ENCODE results near the gene ATOSA.

Gene ATOSA

GRCh38 chr15:52679232-52680040 lies at the start of gene ATOSA:
ATOSA (minus strand) TSS chr15:52679388; CDS start chr15:52678021, 1,367 bp downstream.
- peak; percentile 86 for DNase-seq (ENCODE audit: low read depth)

- no peak for DNase-seq (ENCODE audit: low read depth)
Observed at GRCh38 chr15:52728899-52729298, 49.7 kb upstream of the ATOSA start.

- DNase-seq (ENCODE audit: low read depth), result no peak
Observed at GRCh38 chr15:52727815-52728214, 48.6 kb upstream of the ATOSA start.

- DNase-seq (ENCODE audit: low read depth), result no peak
Observed at GRCh38 chr15:52726195-52726594, 47.0 kb upstream of the ATOSA start.

GRCh38 chr15:52718551-52718950 lies 39.4 kb upstream of the ATOSA start:
- no peak for DNase-seq (ENCODE audit: low read depth)

GRCh38 chr15:52717924-52718323 lies 38.7 kb upstream of the ATOSA start:
- no peak for DNase-seq (ENCODE audit: low read depth)

GRCh38 chr15:52717481-52717880 lies 38.3 kb upstream of the ATOSA start:
- no peak for DNase-seq (ENCODE audit: low read depth)

GRCh38 chr15:52716536-52716935 lies 37.3 kb upstream of the ATOSA start:
- no peak for DNase-seq (ENCODE audit: low read depth)

- no peak for DNase-seq (ENCODE audit: low read depth)
Observed at GRCh38 chr15:52715411-52715810, 36.2 kb upstream of the ATOSA start.

GRCh38 chr15:52714968-52715367 lies 35.8 kb upstream of the ATOSA start:
- no peak for DNase-seq (ENCODE audit: low read depth)

- DNase-seq (ENCODE audit: low read depth), result no peak
Observed at GRCh38 chr15:52710708-52711389, 31.7 kb upstream of the ATOSA start.

- no peak for DNase-seq (ENCODE audit: low read depth)
Observed at GRCh38 chr15:52710050-52710707, 31.0 kb upstream of the ATOSA start.

- DNase-seq (ENCODE audit: low read depth), result no peak
Observed at GRCh38 chr15:52709187-52709981, 30.2 kb upstream of the ATOSA start.

GRCh38 chr15:52706091-52706490 lies 26.9 kb upstream of the ATOSA start:
- no peak for DNase-seq (ENCODE audit: low read depth)

- DNase-seq (ENCODE audit: low read depth), result no peak
Observed at GRCh38 chr15:52702390-52702789, 23.2 kb upstream of the ATOSA start.

- DNase-seq (ENCODE audit: low read depth), result no peak
Observed at GRCh38 chr15:52699457-52699856, 20.3 kb upstream of the ATOSA start.

- DNase-seq (ENCODE audit: low read depth), result no peak
Observed at GRCh38 chr15:52698514-52698913, 19.3 kb upstream of the ATOSA start.

GRCh38 chr15:52697051-52697450 lies 17.9 kb upstream of the ATOSA start:
- DNase-seq (ENCODE audit: low read depth), result no peak

GRCh38 chr15:52695154-52695553 lies 16.0 kb upstream of the ATOSA start:
- no peak for DNase-seq (ENCODE audit: low read depth)

GRCh38 chr15:52689562-52689961 lies 10.4 kb upstream of the ATOSA start:
- no peak for DNase-seq (ENCODE audit: low read depth)

- no peak for DNase-seq (ENCODE audit: low read depth)
Observed at GRCh38 chr15:52683580-52683979, 4.4 kb upstream of the ATOSA start.

- DNase-seq (ENCODE audit: low read depth), result no peak
Observed at GRCh38 chr15:52682781-52683180, 3.6 kb upstream of the ATOSA start.
